GM12864 (cell line): ENCODE results near the gene ALS2.

Experiments
- DNase-seq: peaks from one replicate; pipeline ENCODE4 v3.0.0-alpha.2; 2011; ENCODE audit warnings: low read depth
- H3K4me3 ChIP-seq: 2 replicates; pipeline ENCODE4 v1.5.1; 2011; ENCODE audit warnings: mild to moderate bottlenecking, low read depth, low read length, control low read depth
- TF ChIP-seq, protein P1 (sequence below): IDR thresholded peaks from 2 replicates; pipeline ENCODE4 v1.5.1; 2011; ENCODE audit warnings: low read depth, mild to moderate bottlenecking, moderate library complexity, low read length, control low read depth, inconsistent platforms; ENCODE audit errors: missing control alignments

The ALS2 gene

GRCh38 chr2:201758873-201759272, 21.9 kb downstream of the ALS2 start:
- TF ChIP-seq, protein P1, sequence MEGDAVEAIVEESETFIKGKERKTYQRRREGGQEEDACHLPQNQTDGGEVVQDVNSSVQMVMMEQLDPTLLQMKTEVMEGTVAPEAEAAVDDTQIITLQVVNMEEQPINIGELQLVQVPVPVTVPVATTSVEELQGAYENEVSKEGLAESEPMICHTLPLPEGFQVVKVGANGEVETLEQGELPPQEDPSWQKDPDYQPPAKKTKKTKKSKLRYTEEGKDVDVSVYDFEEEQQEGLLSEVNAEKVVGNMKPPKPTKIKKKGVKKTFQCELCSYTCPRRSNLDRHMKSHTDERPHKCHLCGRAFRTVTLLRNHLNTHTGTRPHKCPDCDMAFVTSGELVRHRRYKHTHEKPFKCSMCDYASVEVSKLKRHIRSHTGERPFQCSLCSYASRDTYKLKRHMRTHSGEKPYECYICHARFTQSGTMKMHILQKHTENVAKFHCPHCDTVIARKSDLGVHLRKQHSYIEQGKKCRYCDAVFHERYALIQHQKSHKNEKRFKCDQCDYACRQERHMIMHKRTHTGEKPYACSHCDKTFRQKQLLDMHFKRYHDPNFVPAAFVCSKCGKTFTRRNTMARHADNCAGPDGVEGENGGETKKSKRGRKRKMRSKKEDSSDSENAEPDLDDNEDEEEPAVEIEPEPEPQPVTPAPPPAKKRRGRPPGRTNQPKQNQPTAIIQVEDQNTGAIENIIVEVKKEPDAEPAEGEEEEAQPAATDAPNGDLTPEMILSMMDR = no peak
- DNase-seq = no peak
- H3K4me3 ChIP-seq = no peak overlapping the region

DNA sequence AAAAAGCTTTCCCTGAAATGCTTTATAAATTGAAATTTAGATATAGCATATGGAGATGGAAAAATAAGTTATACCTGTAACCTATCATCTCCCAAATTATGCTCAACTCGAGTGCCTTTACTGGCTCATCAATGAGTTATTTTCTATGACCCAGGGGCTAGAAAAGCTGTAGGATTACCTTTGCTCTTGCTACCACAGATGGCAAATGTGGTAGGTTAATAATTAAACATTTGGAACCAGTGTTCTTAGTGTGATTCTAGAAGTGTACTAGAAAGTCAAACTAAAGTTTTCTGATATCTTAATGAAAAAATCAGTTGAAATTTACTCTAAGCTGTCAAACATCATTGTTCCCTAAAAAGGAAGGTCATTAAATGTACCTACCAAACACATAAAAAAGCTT, 22.5 kb downstream of the ALS2 start:
- H3K4me3 ChIP-seq = no peak overlapping the region
- TF ChIP-seq, protein P1 = no peak
- no peak for DNase-seq

- H3K4me3 ChIP-seq = no peak overlapping the region
- TF ChIP-seq, protein P1 = no peak
- no peak for DNase-seq
Observed at GRCh38 chr2:201754717-201755415, 25.9 kb downstream of the ALS2 start.

- no peak for DNase-seq
Observed at GRCh38 chr2:201751566-201751965, 29.2 kb downstream of the ALS2 start.

GRCh38 chr2:201746551-201746950, 34.2 kb downstream of the ALS2 start:
- TF ChIP-seq, protein P1 = no peak
- no peak for DNase-seq
- H3K4me3 ChIP-seq = no peak overlapping the region

More at GRCh38 chr2:201751566-201751965, 29.2 kb downstream of the ALS2 start:
- H3K4me3 ChIP-seq = no peak overlapping the region
- TF ChIP-seq, protein P1 = no peak

DNA sequence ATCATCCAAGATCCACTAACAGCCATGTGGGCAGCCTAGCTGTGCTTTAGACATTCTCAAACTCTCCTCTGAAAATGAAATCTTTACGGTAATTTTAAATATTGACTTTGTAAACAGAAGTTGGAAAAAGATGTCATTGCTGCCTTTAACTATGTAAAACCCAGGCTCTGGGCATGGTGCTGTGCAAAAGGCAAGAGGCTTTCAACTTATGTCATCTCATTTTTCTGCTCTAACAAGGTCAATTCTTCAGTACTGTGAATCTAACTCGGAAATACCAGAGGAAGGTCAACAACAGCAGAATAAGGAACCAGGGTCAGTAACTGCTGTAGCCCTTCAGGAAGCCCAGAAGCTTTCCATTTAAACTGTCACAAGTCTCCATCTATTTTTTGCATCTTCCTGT, 45.2 kb downstream of the ALS2 start:
- DNase-seq = no peak
- no peak overlapping the region for H3K4me3 ChIP-seq
- TF ChIP-seq, protein P1 = no peak

- TF ChIP-seq, protein P1 = no peak
- no peak for DNase-seq
Observed at GRCh38 chr2:201734111-201734510, 46.6 kb downstream of the ALS2 start.

More at GRCh38 chr2:201734111-201734510, 46.6 kb downstream of the ALS2 start:
- H3K4me3 ChIP-seq = no peak overlapping the region
